Gastrocnemius medialis (tissue), 4 donors: ENCODE data around the gene TMTC1.

Experiments used
- CTCF ChIP-seq, 5 experiments: fragments of 450-650 bp in 3 of 5; fragments of 200-600 bp in 2 of 5; sonication (generic) in 2 of 5; IDR thresholded peaks in 4 of 5; conservative IDR thresholded peaks in 1 of 5; 1 replicate in 4 of 5; 2 replicates in 1 of 5; pipeline ENCODE4 v1.5.1; 2016 to 2019; ENCODE audit warnings: antibody characterized with exemption in 5 of 5, mild to moderate bottlenecking in 3 of 5, moderate library complexity in 3 of 5
- POLR2A ChIP-seq, 2 donors: fragments of 450-650 bp; IDR thresholded peaks; one replicate each; pipeline ENCODE4 v1.6.1; 2017; ENCODE audit warnings: antibody characterized with exemption in 2 of 2, mild to moderate bottlenecking in 2 of 2, moderate library complexity in 2 of 2

GRCh38 chr12:29547864-29548263, 235.9 kb downstream of the TMTC1 start:
- no peak for TF ChIP-seq CTCF (IDR thresholded peaks at IDR 0.05 in 4 of 5, conservative IDR thresholded peaks at IDR 0.05 in 1 of 5)
- no peak for TF ChIP-seq POLR2A (IDR thresholded peaks at IDR 0.05)
